Astrocyte (in vitro differentiated cells and primary cell): ENCODE measurements around the gene TUB. TPM values are rescaled to one million over a fixed set of nuclear protein-coding genes. Genes with fewer than 3 reads are reported as not detected.

Experiments used
- DNase-seq: peaks from one replicate; pipeline ENCODE4 v3.0.0-alpha.2; 2010; ENCODE audit warnings: low read depth
- FAIRE-seq: peaks from 2 replicates; lab custom pipeline; 2011; peaks lifted over from hg19 to GRCh38; lab: Jason Lieb, UNC
- H2AFZ ChIP-seq: 2 replicates; pipeline ENCODE4 v1.6.0; 2012; ENCODE audit warnings: low read depth, low read length, inconsistent platforms
- H3K27ac ChIP-seq: 2 replicates; pipeline ENCODE4 v1.5.1; 2011; ENCODE audit warnings: low read depth, low read length, inconsistent platforms
- H3K27me3 ChIP-seq: 2 replicates; pipeline ENCODE4 v1.6.0; 2011; ENCODE audit warnings: low read length, inconsistent platforms; ENCODE audit not compliant: insufficient read depth
- H3K36me3 ChIP-seq: 2 replicates; pipeline ENCODE4 v1.5.1; 2011; ENCODE audit warnings: low read length, inconsistent platforms; ENCODE audit not compliant: insufficient read depth
- H3K4me1 ChIP-seq: 2 replicates; pipeline ENCODE4 v1.5.1; 2011; ENCODE audit warnings: low read length, inconsistent platforms; ENCODE audit not compliant: insufficient read depth
- H3K4me2 ChIP-seq: 2 replicates; pipeline ENCODE4 v1.6.0; 2012; ENCODE audit warnings: low read length, inconsistent platforms
- H3K4me3 ChIP-seq: 2 replicates; pipeline ENCODE4 v1.5.1; 2011; ENCODE audit warnings: low read depth, mild to moderate bottlenecking, low read length, inconsistent platforms; ENCODE audit not compliant: insufficient read depth
- H3K79me2 ChIP-seq: 2 replicates; pipeline ENCODE4 v1.6.0; 2012; ENCODE audit warnings: mild to moderate bottlenecking, low read length, inconsistent platforms; ENCODE audit not compliant: insufficient read depth
- H3K9ac ChIP-seq: 2 replicates; pipeline ENCODE4 v1.6.0; 2012; ENCODE audit warnings: mild to moderate bottlenecking, low read length, inconsistent platforms
- H3K9me3 ChIP-seq: 2 replicates; pipeline ENCODE4 v1.5.1; 2012; ENCODE audit warnings: low read depth, mild to moderate bottlenecking, low read length, inconsistent platforms; ENCODE audit not compliant: insufficient read depth
- H4K20me1 ChIP-seq: 2 replicates; pipeline ENCODE4 v1.6.0; 2012; ENCODE audit warnings: low read length, inconsistent platforms; ENCODE audit not compliant: insufficient read depth
- H3K27ac Mint-ChIP-seq: one replicate; pipeline ENCODE4 v1.8.0; 2021; ENCODE audit warnings: mild to moderate bottlenecking, mixed read lengths; ENCODE audit not compliant: unreplicated experiment
- H3K27me3 Mint-ChIP-seq: one replicate; pipeline ENCODE4 v1.8.0; 2021; ENCODE audit warnings: low read depth, mixed read lengths; ENCODE audit not compliant: unreplicated experiment
- H3K36me3 Mint-ChIP-seq: one replicate; pipeline ENCODE4 v1.8.0; 2021; ENCODE audit warnings: low read depth, mixed read lengths; ENCODE audit not compliant: unreplicated experiment
- H3K4me1 Mint-ChIP-seq: one replicate; pipeline ENCODE4 v1.8.0; 2021; ENCODE audit warnings: low read depth, mixed read lengths; ENCODE audit not compliant: unreplicated experiment
- H3K4me3 Mint-ChIP-seq: one replicate; pipeline ENCODE4 v1.8.0; 2021; ENCODE audit warnings: mild to moderate bottlenecking, moderate library complexity, mixed read lengths; ENCODE audit not compliant: unreplicated experiment
- H3K9me3 Mint-ChIP-seq: one replicate; pipeline ENCODE4 v1.8.0; 2021; ENCODE audit warnings: mild to moderate bottlenecking, mixed read lengths; ENCODE audit not compliant: unreplicated experiment
- EZH2 ChIP-seq: IDR thresholded peaks from 2 replicates; pipeline ENCODE4 v1.6.1; 2012; ENCODE audit warnings: mild to moderate bottlenecking, low read length, inconsistent platforms; ENCODE audit not compliant: insufficient read depth
- total RNA-seq: library from RNA; stranded (reverse); gene quantifications from 2 replicates; pipeline ENCODE4 v1.2.1, GENCODE V29; 2021
- TF ChIP-seq, protein P1 (sequence below): IDR thresholded peaks from 2 replicates; pipeline ENCODE4 v1.5.1; 2011; ENCODE audit warnings: low read depth, mild to moderate bottlenecking, inconsistent platforms, low read length, moderate library complexity; ENCODE audit not compliant: insufficient read depth

Gene TUB
- total RNA-seq, 1 donor from 2014 or later: 5.7 TPM

GRCh38 chr11:8098361-8098760 is 17.4 kb downstream of the TUB start:
- H3K36me3 Mint-ChIP-seq: peaks cover 11% of the 10 kb centered on the region
- Histone ChIP-seq H3K79me2 (no peaks in the 10 kb centered on the region), H3K9ac (no peak overlapping the region), H3K36me3 (no peaks in the 10 kb centered on the region), H2AFZ (no peak overlapping the region), H3K9me3 (no peaks in the 10 kb centered on the region), H3K27me3 (no peaks in the 10 kb centered on the region), H3K27ac (no peak overlapping the region), H4K20me1 (no peaks in the 10 kb centered on the region), H3K4me3 (no peak overlapping the region), H3K4me2 (peak overlapping the region; percentile 0), H3K4me1 (peaks cover 13% of the 10 kb centered on the region)
- no peaks in the 10 kb centered on the region for H3K9me3 Mint-ChIP-seq
- H3K4me3 Mint-ChIP-seq: no peak overlapping the region
- TF ChIP-seq, protein P1, sequence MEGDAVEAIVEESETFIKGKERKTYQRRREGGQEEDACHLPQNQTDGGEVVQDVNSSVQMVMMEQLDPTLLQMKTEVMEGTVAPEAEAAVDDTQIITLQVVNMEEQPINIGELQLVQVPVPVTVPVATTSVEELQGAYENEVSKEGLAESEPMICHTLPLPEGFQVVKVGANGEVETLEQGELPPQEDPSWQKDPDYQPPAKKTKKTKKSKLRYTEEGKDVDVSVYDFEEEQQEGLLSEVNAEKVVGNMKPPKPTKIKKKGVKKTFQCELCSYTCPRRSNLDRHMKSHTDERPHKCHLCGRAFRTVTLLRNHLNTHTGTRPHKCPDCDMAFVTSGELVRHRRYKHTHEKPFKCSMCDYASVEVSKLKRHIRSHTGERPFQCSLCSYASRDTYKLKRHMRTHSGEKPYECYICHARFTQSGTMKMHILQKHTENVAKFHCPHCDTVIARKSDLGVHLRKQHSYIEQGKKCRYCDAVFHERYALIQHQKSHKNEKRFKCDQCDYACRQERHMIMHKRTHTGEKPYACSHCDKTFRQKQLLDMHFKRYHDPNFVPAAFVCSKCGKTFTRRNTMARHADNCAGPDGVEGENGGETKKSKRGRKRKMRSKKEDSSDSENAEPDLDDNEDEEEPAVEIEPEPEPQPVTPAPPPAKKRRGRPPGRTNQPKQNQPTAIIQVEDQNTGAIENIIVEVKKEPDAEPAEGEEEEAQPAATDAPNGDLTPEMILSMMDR: no peak
- no peak for TF ChIP-seq EZH2
- H3K4me1 Mint-ChIP-seq: peaks cover 17% of the 10 kb centered on the region
- peaks cover 6% of the 10 kb centered on the region for H3K27me3 Mint-ChIP-seq
- DNase-seq (peak; percentile 47), FAIRE-seq (peak; percentile 80)
- H3K27ac Mint-ChIP-seq: peak overlapping the region; percentile 77

- TF ChIP-seq, protein P1: no peak
- no peak for TF ChIP-seq EZH2
- Mint-ChIP-seq H3K27me3 (peaks cover 6% of the 10 kb centered on the region), H3K4me3 (no peak overlapping the region), H3K9me3 (no peaks in the 10 kb centered on the region), H3K4me1 (peaks cover 17% of the 10 kb centered on the region), H3K36me3 (peaks cover 12% of the 10 kb centered on the region), H3K27ac (no peak overlapping the region)
- Histone ChIP-seq H4K20me1 (no peaks in the 10 kb centered on the region), H3K27me3 (no peaks in the 10 kb centered on the region), H3K79me2 (no peaks in the 10 kb centered on the region), H3K4me2 (peak overlapping the region; percentile 0), H3K9me3 (no peaks in the 10 kb centered on the region), H3K4me1 (peaks cover 13% of the 10 kb centered on the region), H3K27ac (no peak overlapping the region), H3K9ac (no peak overlapping the region), H2AFZ (no peak overlapping the region), H3K36me3 (no peaks in the 10 kb centered on the region), H3K4me3 (no peak overlapping the region)
- DNase-seq (no peak), FAIRE-seq (no peak)
These were observed 17.9 kb downstream of the TUB start for GRCh38 chr11:8098879-8099278.

GRCh38 chr11:8099291-8099899 is 18.4 kb downstream of the TUB start:
- Histone ChIP-seq H3K9me3 (no peaks in the 10 kb centered on the region), H4K20me1 (no peaks in the 10 kb centered on the region), H3K4me2 (no peak overlapping the region), H3K4me3 (no peak overlapping the region), H3K4me1 (peaks cover 13% of the 10 kb centered on the region), H3K27me3 (no peaks in the 10 kb centered on the region), H2AFZ (no peak overlapping the region), H3K36me3 (no peaks in the 10 kb centered on the region), H3K79me2 (no peaks in the 10 kb centered on the region), H3K9ac (no peak overlapping the region), H3K27ac (no peak overlapping the region)
- Mint-ChIP-seq H3K4me3 (no peak overlapping the region), H3K36me3 (peaks cover 11% of the 10 kb centered on the region), H3K27me3 (peaks cover 6% of the 10 kb centered on the region), H3K9me3 (no peaks in the 10 kb centered on the region), H3K4me1 (peaks cover 17% of the 10 kb centered on the region), H3K27ac (no peak overlapping the region)
- FAIRE-seq (peak; percentile 68), DNase-seq (peak; percentile 54)
- TF ChIP-seq, protein P1: peak; percentile 94
- no peak for TF ChIP-seq EZH2
